ENCODE measurements around the gene OTUD7B.
"Not testable (repeated sequence)": the region's sequence is repeated elsewhere in the genome, so short reads cannot be mapped to it uniquely, and the experiment has no call there.

OTUD7B gene

DNA sequence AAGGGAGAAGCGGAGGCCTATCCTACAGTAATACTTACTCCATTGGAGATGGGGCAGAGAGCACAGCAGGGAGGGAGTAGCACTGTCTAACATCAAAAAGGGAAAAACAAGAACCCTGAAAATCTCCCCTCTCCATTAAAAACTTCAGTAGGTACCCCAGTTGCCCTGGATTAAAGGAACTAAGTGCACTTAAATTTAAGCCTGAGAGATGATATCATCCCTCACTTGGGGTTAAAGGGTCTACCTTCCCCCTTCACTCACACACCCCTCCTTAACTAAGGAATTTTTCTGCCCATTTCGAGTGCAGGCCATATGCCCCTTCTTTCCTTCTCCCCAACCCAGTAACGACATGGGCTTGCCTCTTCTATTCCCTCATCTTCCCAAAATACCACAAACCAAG, 70.1 kb downstream of the OTUD7B start:
- no peak overlapping the region for H3K4me3 ChIP-seq (replicated peaks; ENCODE audit: low read depth, low read length)
- no peak for DNase-seq (ENCODE audit: extremely low read depth, low read depth)
- TF ChIP-seq CTCF (IDR thresholded peaks at IDR 0.05; ENCODE audit: low read depth, low read length, missing control alignments): no peak

DNA sequence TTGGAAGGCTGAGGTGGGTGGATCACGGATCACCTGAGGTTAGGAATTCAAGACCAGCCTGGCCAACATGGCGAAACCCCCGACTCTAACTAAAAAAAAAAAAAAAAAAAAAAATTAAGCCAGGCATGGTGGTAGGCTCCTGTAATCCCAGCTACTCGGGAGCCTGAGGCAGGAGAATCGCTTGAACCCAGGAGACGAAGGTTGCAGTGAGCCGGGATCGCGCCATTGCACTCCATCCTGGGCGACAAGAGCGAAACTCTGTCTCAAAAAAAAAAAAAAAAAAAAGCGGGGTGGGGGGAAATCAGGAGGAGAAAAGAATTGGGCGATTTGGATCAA, 71.9 kb downstream of the OTUD7B start:
- DNase-seq (ENCODE audit: extremely low read depth, low read depth): not testable (repeated sequence)
- H3K4me3 ChIP-seq (replicated peaks; ENCODE audit: low read depth, low read length): peak overlapping the region; percentile 19

DNA sequence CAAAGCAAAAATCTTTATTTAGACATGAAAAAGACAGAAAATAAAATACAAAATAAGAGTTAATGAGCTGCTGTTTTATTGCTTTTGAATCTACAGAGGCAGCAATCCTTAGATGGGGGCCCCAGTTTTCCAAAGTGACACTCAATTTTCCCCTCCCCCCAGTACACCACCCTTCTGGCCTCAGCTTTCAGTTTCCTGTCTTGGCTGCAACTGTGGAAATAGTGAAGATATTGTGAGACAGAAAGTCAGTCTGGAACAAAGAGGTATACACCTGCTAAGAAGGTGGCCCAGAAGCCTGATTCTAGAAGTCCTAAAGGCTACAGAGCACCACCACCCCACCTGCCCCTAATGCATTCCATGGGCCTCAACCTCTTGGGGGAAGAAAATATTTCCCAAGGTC, 72.8 kb downstream of the OTUD7B start:
- no peak overlapping the region for H3K4me3 ChIP-seq (replicated peaks; ENCODE audit: low read depth, low read length)
- no peak for DNase-seq (ENCODE audit: extremely low read depth, low read depth)
- no peak for TF ChIP-seq CTCF (IDR thresholded peaks at IDR 0.05; ENCODE audit: low read depth, low read length, missing control alignments)

DNA sequence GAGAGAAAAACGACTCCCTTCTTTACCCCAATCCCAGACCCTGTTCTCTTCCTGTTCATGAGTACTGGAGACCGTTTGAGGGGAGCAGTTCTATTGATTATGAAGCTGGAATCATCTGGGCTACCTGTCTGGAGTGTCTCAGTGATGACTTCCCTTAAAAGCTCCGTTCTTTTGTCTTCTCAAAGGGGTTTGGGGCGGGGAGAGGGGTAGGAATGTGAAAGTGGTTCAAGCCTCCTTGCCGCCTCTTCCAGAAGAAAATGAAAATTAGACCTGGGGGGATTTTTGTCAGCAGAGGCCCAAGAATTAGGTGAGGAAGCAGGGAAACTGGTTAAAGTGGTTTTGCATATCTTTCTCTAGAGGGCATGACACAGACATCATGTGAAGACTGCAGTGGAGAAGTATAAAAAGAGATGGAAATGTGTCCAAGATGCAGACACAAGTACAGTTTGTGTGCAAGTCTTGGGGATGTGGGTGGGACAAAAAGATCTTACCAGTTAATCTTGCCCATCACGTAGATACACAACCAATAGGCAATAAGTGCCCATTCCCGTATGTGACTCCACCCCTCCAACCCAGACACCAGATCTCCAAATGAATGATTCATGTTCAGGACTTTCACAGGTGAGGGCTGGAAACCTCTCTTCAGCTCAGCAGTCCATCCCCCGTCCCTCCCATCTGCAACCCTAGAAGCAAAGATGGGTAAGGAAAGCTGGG, 73.4 kb downstream of the OTUD7B start:
- no peak for TF ChIP-seq CTCF (IDR thresholded peaks at IDR 0.05; ENCODE audit: low read depth, low read length, missing control alignments)
- peak overlapping the region; percentile 60 for H3K4me3 ChIP-seq (replicated peaks; ENCODE audit: low read depth, low read length)

DNA sequence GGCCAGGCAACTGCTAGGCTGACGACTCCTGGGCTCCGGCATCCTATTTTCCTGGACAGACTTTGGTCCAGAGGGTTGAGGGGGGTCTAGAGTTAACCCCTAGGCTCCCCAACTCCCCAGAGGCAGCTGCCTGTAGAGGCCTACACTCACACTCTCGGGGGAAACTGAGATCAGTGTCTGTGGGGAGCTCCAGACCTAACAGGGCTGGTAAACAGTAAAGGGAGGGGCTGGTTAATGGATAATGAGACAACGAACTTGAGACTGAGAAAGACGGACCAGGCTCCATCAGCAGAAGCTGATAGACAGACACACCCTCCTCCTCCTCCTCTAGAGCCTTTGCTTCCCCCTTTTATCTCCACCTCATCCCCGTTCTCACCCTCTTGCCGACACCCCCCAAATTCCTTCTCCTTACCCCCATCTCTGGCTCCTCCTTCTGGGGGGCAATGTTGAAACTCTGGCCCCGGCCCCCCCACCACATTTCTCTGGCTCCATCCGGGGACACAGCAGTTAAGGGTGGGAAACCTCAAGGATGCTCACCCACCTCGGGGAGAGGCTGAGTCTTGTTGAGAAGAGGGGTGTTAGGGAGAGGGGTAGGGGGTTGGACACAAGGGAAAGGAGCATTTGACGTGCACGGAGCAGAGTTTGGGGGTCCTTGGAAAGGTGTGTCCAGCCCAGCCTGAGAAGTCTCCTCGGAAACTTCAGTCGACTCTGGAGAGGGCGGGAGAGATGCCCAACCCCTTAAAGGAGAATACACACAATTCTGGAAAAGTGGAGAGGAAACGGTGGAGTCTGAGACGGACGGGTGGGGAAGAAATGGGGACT, 74.1 kb downstream of the OTUD7B start, which contains the start of gene MTMR11:
MTMR11 (minus strand) TSS at position 710 of the 822 bp plus-strand sequence; CDS start at position 478, 232 bp downstream.
- DNase-seq (ENCODE audit: extremely low read depth, low read depth): no peak
- H3K4me3 ChIP-seq (replicated peaks; ENCODE audit: low read depth, low read length): peak within 1 kb of the TSS; percentile 60
- TF ChIP-seq CTCF (IDR thresholded peaks at IDR 0.05; ENCODE audit: low read depth, low read length, missing control alignments): no peak

More for the DNA sequence above, 73.4 kb downstream of the OTUD7B start:
- DNase-seq (ENCODE audit: extremely low read depth, low read depth): peak; percentile 36

DNA sequence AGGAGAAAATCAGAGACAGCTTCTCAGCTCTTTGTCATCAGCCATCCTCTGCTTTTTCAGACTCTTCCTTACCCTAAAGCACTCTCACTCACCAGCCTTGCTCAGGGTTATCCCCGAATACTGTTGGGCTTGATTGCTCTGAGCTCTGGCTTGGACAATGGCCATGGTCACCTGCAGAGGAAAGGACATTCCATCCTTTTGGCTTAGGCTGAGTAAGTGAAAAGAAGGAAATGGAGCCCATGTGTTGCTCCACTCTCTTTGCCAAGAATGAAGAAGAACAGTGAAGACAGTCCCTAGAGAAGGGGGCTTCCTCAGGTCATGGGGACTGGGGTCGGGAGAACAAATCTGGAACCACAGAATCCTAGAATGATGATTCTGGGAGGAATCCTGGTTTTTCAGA, 76.2 kb downstream of the OTUD7B start:
- no peak for TF ChIP-seq CTCF (IDR thresholded peaks at IDR 0.05; ENCODE audit: low read depth, low read length, missing control alignments)
- no peak for DNase-seq (ENCODE audit: extremely low read depth, low read depth)
- H3K4me3 ChIP-seq (replicated peaks; ENCODE audit: low read depth, low read length): no peak overlapping the region

GRCh38 chr1:149933208-149933607, 77.3 kb downstream of the OTUD7B start:
- TF ChIP-seq CTCF (IDR thresholded peaks at IDR 0.05; ENCODE audit: low read depth, low read length, missing control alignments): no peak
- no peak overlapping the region for H3K4me3 ChIP-seq (replicated peaks; ENCODE audit: low read depth, low read length)
- no peak for DNase-seq (ENCODE audit: extremely low read depth, low read depth)
